Neuronal stem cell (in vitro differentiated cells): ENCODE results near the gene ABCB4. TPM values are rescaled to one million over a fixed set of nuclear protein-coding genes. Genes with fewer than 3 reads are reported as not detected.

ENCODE experiments used
- DNase-seq: peaks from one replicate; pipeline ENCODE4 v3.0.0-alpha.2; 2013; ENCODE audit warnings: low spot score
- H2AFZ ChIP-seq: one replicate; pipeline ENCODE4 v1.6.1; 2013; ENCODE audit warnings: mild to moderate bottlenecking, low read length, inconsistent platforms
- H2AK5ac ChIP-seq: 2 replicates; pipeline ENCODE4 v1.6.1; 2013; ENCODE audit warnings: low read depth, mild to moderate bottlenecking, inconsistent platforms, low read length, moderate library complexity, mixed read lengths
- H2BK120ac ChIP-seq: 2 replicates; pipeline ENCODE4 v1.6.1; 2013; ENCODE audit warnings: low read depth, mild to moderate bottlenecking, inconsistent platforms, low read length, moderate library complexity, mixed read lengths
- H2BK12ac ChIP-seq: one replicate; pipeline ENCODE4 v1.6.1; 2013; ENCODE audit warnings: low read length, inconsistent platforms
- H2BK15ac ChIP-seq: 2 replicates; pipeline ENCODE4 v1.6.1; 2013; ENCODE audit warnings: mild to moderate bottlenecking, low read length, inconsistent platforms, mixed read lengths
- H2BK5ac ChIP-seq: one replicate; pipeline ENCODE4 v1.6.1; 2013; ENCODE audit warnings: inconsistent platforms, mild to moderate bottlenecking, low read length, moderate library complexity
- H3K14ac ChIP-seq: one replicate; pipeline ENCODE4 v1.6.1; 2013; ENCODE audit warnings: low read length, inconsistent platforms
- H3K18ac ChIP-seq: 2 replicates; pipeline ENCODE4 v1.6.1; 2013; ENCODE audit warnings: low read length, inconsistent platforms
- H3K23ac ChIP-seq: 2 replicates; pipeline ENCODE4 v1.6.1; 2013; ENCODE audit warnings: low read depth, mild to moderate bottlenecking, mixed read lengths, low read length, inconsistent platforms; ENCODE audit not compliant: poor library complexity
- H3K27ac ChIP-seq: replicated peaks from 3 replicates; pipeline ENCODE4 v1.5.1; 2013; ENCODE audit warnings: low read length, inconsistent platforms
- H3K27me3 ChIP-seq, 3 experiments: 2 replicates each; pipeline ENCODE4 v1.6.1; 2013; ENCODE audit warnings: low read length in 3 of 3, mild to moderate bottlenecking in 2 of 3, inconsistent platforms in 1 of 3, low read depth in 1 of 3, mixed read lengths in 1 of 3, moderate library complexity in 1 of 3; ENCODE audit not compliant: control insufficient read depth in 3 of 3, insufficient read depth in 3 of 3
- H3K36me3 ChIP-seq, 2 donors: replicated peaks in 1 of 2; 2 replicates each; pipeline ENCODE4 v1.6.1; 2013; ENCODE audit warnings: low read length in 2 of 2; ENCODE audit not compliant: control insufficient read depth in 2 of 2, insufficient read depth in 2 of 2
- H3K4ac ChIP-seq: 2 replicates; pipeline ENCODE4 v1.6.1; 2013; ENCODE audit warnings: inconsistent platforms, mild to moderate bottlenecking, low read length, moderate library complexity
- H3K4me1 ChIP-seq, 2 donors: 1 replicate in 1 of 2; 2 replicates in 1 of 2; pipeline ENCODE4 v1.6.1; 2013; ENCODE audit warnings: low read length in 2 of 2, low read depth in 1 of 2; ENCODE audit not compliant: control insufficient read depth in 2 of 2, insufficient read depth in 1 of 2
- H3K4me2 ChIP-seq: one replicate; pipeline ENCODE4 v1.6.1; 2013; ENCODE audit warnings: mild to moderate bottlenecking, low read length, inconsistent platforms; ENCODE audit not compliant: insufficient read depth, poor library complexity, severe bottlenecking
- H3K4me3 ChIP-seq, 2 donors: 2 replicates each; pipeline ENCODE4 v1.5.1; 2013; ENCODE audit warnings: low read length in 2 of 2, mild to moderate bottlenecking in 2 of 2, inconsistent platforms in 1 of 2, moderate library complexity in 1 of 2
- H3K79me1 ChIP-seq: one replicate; pipeline ENCODE4 v1.6.1; 2013; ENCODE audit warnings: low read depth, mild to moderate bottlenecking, inconsistent platforms, low read length, moderate library complexity
- H3K9ac ChIP-seq: one replicate; pipeline ENCODE4 v1.6.1; 2013; ENCODE audit warnings: mild to moderate bottlenecking, low read depth, low read length, inconsistent platforms; ENCODE audit not compliant: poor library complexity
- H3K9me3 ChIP-seq, 2 donors: replicated peaks in 1 of 2; 2 replicates each; pipeline versions ENCODE3 to v1.6.1; 2013; ENCODE audit warnings: low read length in 2 of 2, mild to moderate bottlenecking in 2 of 2, inconsistent platforms in 1 of 2, low read depth in 1 of 2, mixed read lengths in 1 of 2, moderate library complexity in 1 of 2; ENCODE audit not compliant: control insufficient read depth in 2 of 2, insufficient read depth in 1 of 2
- H4K8ac ChIP-seq: one replicate; pipeline ENCODE4 v1.6.1; 2013; ENCODE audit warnings: low read depth, mild to moderate bottlenecking, inconsistent platforms, low read length, moderate library complexity
- H4K91ac ChIP-seq: one replicate; pipeline ENCODE4 v1.6.1; 2013; ENCODE audit warnings: low read length, low read depth, mild to moderate bottlenecking, inconsistent platforms; ENCODE audit not compliant: poor library complexity
- WGBS, 2 donors: extraction: QIAGEN DNeasy Blood & Tissue Kit; methylation state at CpG; one replicate each; pipeline ENCODE4 v1.1.7; 2013; ENCODE audit warnings: missing lambda C conversion rate in 2 of 2, mixed read lengths in 1 of 2; ENCODE audit not compliant: insufficient read length in 2 of 2, insufficient replicate concordance in 1 of 2; ENCODE audit errors: extremely low coverage in 2 of 2; 5-methylcytosine and 5-hydroxymethylcytosine counted together
- polyA plus RNA-seq, 2 experiments: library from polyadenylated mRNA; stranded (reverse); fragments of 200-250 nt; gene quantifications; one replicate each; pipeline ENCODE4 v1.2.3, GENCODE V29; 2013

ABCB4 gene
- 1.4 TPM for polyA plus RNA-seq (2013, experiment 1 of 2)
- 1.5 TPM for polyA plus RNA-seq (2013, experiment 2 of 2)

GRCh38 chr7:87475359-87476178 is at the start of gene ABCB4:
Gene ABCB4, minus strand, starts transcription at chr7:87475680. Its CDS starts 215 bp downstream, at chr7:87475465.
- Histone ChIP-seq H3K27me3 (peaks cover 0 to 18% (median 0%) of the 10 kb centered on the region in 3 experiments), H3K4ac (no peak within 1 kb of the TSS), H3K9ac (peak within 1 kb of the TSS; percentile 87), H2BK120ac (no peak within 1 kb of the TSS), H3K23ac (peak within 1 kb of the TSS; percentile 50), H3K27ac (no peak within 1 kb of the TSS), H2BK15ac (peak within 1 kb of the TSS; percentile 56), H2AK5ac (peak within 1 kb of the TSS; percentile 70), H3K18ac (peak within 1 kb of the TSS; percentile 97), H2BK5ac (no peak within 1 kb of the TSS), H3K9me3 (peaks cover 0 to 6% of the 10 kb centered on the region in 2 donors), H2BK12ac (peak within 1 kb of the TSS; percentile 27), H3K14ac (peak within 1 kb of the TSS; percentile 85), H2AFZ (peak within 1 kb of the TSS; percentile 80), H4K8ac (no peak within 1 kb of the TSS), H3K79me1 (no peaks in the 10 kb centered on the region), H3K4me3 (peak within 1 kb of the TSS; percentile 25 to 72), H3K4me1 (peaks cover 4 to 33% of the 10 kb centered on the region in 2 donors), H4K91ac (no peak within 1 kb of the TSS), H3K4me2 (peak within 1 kb of the TSS; percentile 84), H3K36me3 (no peaks in the 10 kb centered on the region)
- WGBS, 2 donors: no CpG with 5 or more reads among the region's 80 CpGs
- DNase-seq: no peak

GRCh38 chr7:87518735-87519134 is 43.3 kb upstream of the ABCB4 start:
- H2AK5ac ChIP-seq: no peak overlapping the region
- no peak overlapping the region for H3K4me3 ChIP-seq
- no peak overlapping the region for H2AFZ ChIP-seq
- no peak overlapping the region for H3K18ac ChIP-seq
- no peak overlapping the region for H4K91ac ChIP-seq
- no peak overlapping the region for H2BK15ac ChIP-seq
- no peak overlapping the region for H3K4me2 ChIP-seq
- H3K27ac ChIP-seq: no peak overlapping the region
- no peaks in the 10 kb centered on the region for H3K27me3 ChIP-seq
- peaks cover 0 to 14% of the 10 kb centered on the region in 2 donors for H3K36me3 ChIP-seq
- no peak overlapping the region for H4K8ac ChIP-seq
- H2BK12ac ChIP-seq: no peak overlapping the region
- H2BK120ac ChIP-seq: no peak overlapping the region
- H3K23ac ChIP-seq: no peak overlapping the region
- WGBS, 2 donors: no CpG with 5 or more reads among the region's 2 CpGs
- no peak overlapping the region for H3K14ac ChIP-seq
- no peak overlapping the region for H3K9ac ChIP-seq
- no peaks in the 10 kb centered on the region for H3K79me1 ChIP-seq
- no peaks in the 10 kb centered on the region for H3K9me3 ChIP-seq
- no peak for DNase-seq
- no peaks in the 10 kb centered on the region for H3K4me1 ChIP-seq
- no peak overlapping the region for H2BK5ac ChIP-seq
- H3K4ac ChIP-seq: no peak overlapping the region

- H2BK120ac ChIP-seq: no peak overlapping the region
- H3K79me1 ChIP-seq: no peaks in the 10 kb centered on the region
- H2AFZ ChIP-seq: no peak overlapping the region
- no peak overlapping the region for H3K4ac ChIP-seq
- no peak overlapping the region for H2BK5ac ChIP-seq
- H3K4me2 ChIP-seq: no peak overlapping the region
- H3K14ac ChIP-seq: no peak overlapping the region
- H3K27me3 ChIP-seq: no peaks in the 10 kb centered on the region
- no peak overlapping the region for H2BK12ac ChIP-seq
- H3K9me3 ChIP-seq: no peaks in the 10 kb centered on the region
- no CpG with 5 or more reads among the region's 3 CpGs for WGBS, 2 donors
- H3K23ac ChIP-seq: no peak overlapping the region
- peaks cover 0 to 21% of the 10 kb centered on the region in 2 donors for H3K36me3 ChIP-seq
- H3K27ac ChIP-seq: no peak overlapping the region
- no peak overlapping the region for H3K4me3 ChIP-seq
- H4K91ac ChIP-seq: no peak overlapping the region
- H3K9ac ChIP-seq: no peak overlapping the region
- no peaks in the 10 kb centered on the region for H3K4me1 ChIP-seq
- no peak overlapping the region for H2AK5ac ChIP-seq
- H3K18ac ChIP-seq: no peak overlapping the region
- no peak overlapping the region for H4K8ac ChIP-seq
- DNase-seq: no peak
- H2BK15ac ChIP-seq: no peak overlapping the region
These were observed 42.4 kb upstream of the ABCB4 start for GRCh38 chr7:87517891-87518290.

- H3K9me3 ChIP-seq: no peaks in the 10 kb centered on the region
- no peak overlapping the region for H2BK15ac ChIP-seq
- no CpG with 5 or more reads among the region's 3 CpGs for WGBS, 2 donors
- no peak overlapping the region for H2AK5ac ChIP-seq
- H3K9ac ChIP-seq: no peak overlapping the region
- no peaks in the 10 kb centered on the region for H3K27me3 ChIP-seq
- peaks cover 0 to 27% of the 10 kb centered on the region in 2 donors for H3K36me3 ChIP-seq
- no peak overlapping the region for H2BK5ac ChIP-seq
- no peak overlapping the region for H3K4me3 ChIP-seq
- no peak overlapping the region for H2AFZ ChIP-seq
- H3K4ac ChIP-seq: no peak overlapping the region
- no peak overlapping the region for H4K91ac ChIP-seq
- DNase-seq: no peak
- H3K4me1 ChIP-seq: no peaks in the 10 kb centered on the region
- no peaks in the 10 kb centered on the region for H3K79me1 ChIP-seq
- no peak overlapping the region for H3K27ac ChIP-seq
- no peak overlapping the region for H2BK120ac ChIP-seq
- H3K4me2 ChIP-seq: no peak overlapping the region
- no peak overlapping the region for H3K18ac ChIP-seq
- H4K8ac ChIP-seq: no peak overlapping the region
- H3K23ac ChIP-seq: no peak overlapping the region
- no peak overlapping the region for H3K14ac ChIP-seq
- no peak overlapping the region for H2BK12ac ChIP-seq
These were observed 41.8 kb upstream of the ABCB4 start for GRCh38 chr7:87517136-87517815.
